IgD-negative memory B cell (primary cell): ENCODE measurements around the gene LAGE3. TPM values are rescaled to one million over a fixed set of nuclear protein-coding genes. Genes with fewer than 3 reads are reported as not detected.

Experiments
- H3K27ac Mint-ChIP-seq, 3 donors: one replicate each; pipeline ENCODE4 v1.8.0; 2020 to 2022; ENCODE audit warnings: mild to moderate bottlenecking in 3 of 3, mixed read lengths in 3 of 3, moderate library complexity in 1 of 3
- H3K27me3 Mint-ChIP-seq: one replicate; pipeline ENCODE4 v1.8.0; 2021; ENCODE audit warnings: mixed read lengths
- H3K36me3 Mint-ChIP-seq: one replicate; pipeline ENCODE4 v1.8.0; 2020; ENCODE audit warnings: mild to moderate bottlenecking, mixed read lengths
- H3K4me1 Mint-ChIP-seq, 3 donors: one replicate each; pipeline ENCODE4 v1.8.0; 2020 to 2022; ENCODE audit warnings: mixed read lengths in 3 of 3, mild to moderate bottlenecking in 1 of 3
- H3K4me3 Mint-ChIP-seq, 4 donors: one replicate each; pipeline ENCODE4 v1.8.0; 2020 to 2022; ENCODE audit warnings: mild to moderate bottlenecking in 4 of 4, mixed read lengths in 4 of 4, moderate library complexity in 3 of 4
- H3K9me3 Mint-ChIP-seq, 3 donors: one replicate each; pipeline ENCODE4 v1.8.0; 2020 to 2021; ENCODE audit warnings: mixed read lengths in 3 of 3, mild to moderate bottlenecking in 1 of 3
- polyA plus RNA-seq: library from polyadenylated mRNA; unstranded; fragments of 300-500 nt; fragmentation: Illumina TruSeq; gene quantifications from one replicate; pipeline ENCODE4 v1.2.3, GENCODE V29; 2021

LAGE3 gene
- polyA plus RNA-seq, 1 donor from 2014 or later = 51.7 TPM

- Mint-ChIP-seq H3K27me3 (no peaks in the 10 kb centered on the region), H3K27ac (peak overlapping the region in 1 of 3 donors; percentile 39), H3K4me1 (no peaks in the 10 kb centered on the region), H3K9me3 (no peaks in the 10 kb centered on the region), H3K36me3 (peaks cover 2% of the 10 kb centered on the region), H3K4me3 (no peak overlapping the region)
Observed at GRCh38 chrX:154473683-154474082, 5.4 kb downstream of the LAGE3 start.

- H3K27me3 Mint-ChIP-seq = no peaks in the 10 kb centered on the region
- H3K4me1 Mint-ChIP-seq = no peaks in the 10 kb centered on the region
- no peak overlapping the region for H3K4me3 Mint-ChIP-seq
- no peaks in the 10 kb centered on the region for H3K9me3 Mint-ChIP-seq
- H3K36me3 Mint-ChIP-seq = peaks cover 2% of the 10 kb centered on the region
- no peak overlapping the region for H3K27ac Mint-ChIP-seq
Observed at GRCh38 chrX:154472685-154473632, 6.1 kb downstream of the LAGE3 start.

GRCh38 chrX:154471839-154472684 is 7.0 kb downstream of the LAGE3 start:
- H3K36me3 Mint-ChIP-seq = peaks cover 2% of the 10 kb centered on the region
- H3K9me3 Mint-ChIP-seq = no peaks in the 10 kb centered on the region
- H3K27ac Mint-ChIP-seq = no peak overlapping the region
- H3K4me3 Mint-ChIP-seq = no peak overlapping the region
- no peaks in the 10 kb centered on the region for H3K27me3 Mint-ChIP-seq
- H3K4me1 Mint-ChIP-seq = no peaks in the 10 kb centered on the region

- Mint-ChIP-seq H3K4me1 (no peaks in the 10 kb centered on the region), H3K27ac (no peak overlapping the region), H3K9me3 (no peaks in the 10 kb centered on the region), H3K27me3 (no peaks in the 10 kb centered on the region), H3K36me3 (peaks cover 2% of the 10 kb centered on the region), H3K4me3 (no peak overlapping the region)
Observed at GRCh38 chrX:154470914-154471568, 8.0 kb downstream of the LAGE3 start.

- H3K4me1 Mint-ChIP-seq = no peaks in the 10 kb centered on the region
- H3K4me3 Mint-ChIP-seq = no peak overlapping the region
- no peaks in the 10 kb centered on the region for H3K9me3 Mint-ChIP-seq
- H3K27ac Mint-ChIP-seq = no peak overlapping the region
- no peaks in the 10 kb centered on the region for H3K27me3 Mint-ChIP-seq
- H3K36me3 Mint-ChIP-seq = peaks cover 2% of the 10 kb centered on the region
Observed at GRCh38 chrX:154470434-154470833, 8.6 kb downstream of the LAGE3 start.

GRCh38 chrX:154469880-154470279 is 9.2 kb downstream of the LAGE3 start:
- H3K36me3 Mint-ChIP-seq = peaks cover 2% of the 10 kb centered on the region
- H3K27me3 Mint-ChIP-seq = no peaks in the 10 kb centered on the region
- H3K27ac Mint-ChIP-seq = no peak overlapping the region
- H3K4me3 Mint-ChIP-seq = no peak overlapping the region
- H3K4me1 Mint-ChIP-seq = no peaks in the 10 kb centered on the region
- no peaks in the 10 kb centered on the region for H3K9me3 Mint-ChIP-seq

GRCh38 chrX:154469114-154469513 is 10.0 kb downstream of the LAGE3 start:
- Mint-ChIP-seq H3K36me3 (peaks cover 2% of the 10 kb centered on the region), H3K4me1 (no peaks in the 10 kb centered on the region), H3K27me3 (no peaks in the 10 kb centered on the region), H3K27ac (no peak overlapping the region), H3K9me3 (no peaks in the 10 kb centered on the region), H3K4me3 (no peak overlapping the region)

GRCh38 chrX:154468217-154468616 is 10.9 kb downstream of the LAGE3 start:
- no peak overlapping the region for H3K27ac Mint-ChIP-seq
- H3K4me3 Mint-ChIP-seq = no peak overlapping the region
- no peaks in the 10 kb centered on the region for H3K27me3 Mint-ChIP-seq
- H3K9me3 Mint-ChIP-seq = no peaks in the 10 kb centered on the region
- no peaks in the 10 kb centered on the region for H3K4me1 Mint-ChIP-seq
- no peaks in the 10 kb centered on the region for H3K36me3 Mint-ChIP-seq

GRCh38 chrX:154467556-154467955 is 11.5 kb downstream of the LAGE3 start:
- Mint-ChIP-seq H3K36me3 (no peaks in the 10 kb centered on the region), H3K4me3 (no peak overlapping the region), H3K27ac (no peak overlapping the region), H3K4me1 (peaks cover 0 to 2% (median 0%) of the 10 kb centered on the region in 3 donors), H3K9me3 (no peaks in the 10 kb centered on the region), H3K27me3 (no peaks in the 10 kb centered on the region)

- no peaks in the 10 kb centered on the region for H3K36me3 Mint-ChIP-seq
- no peaks in the 10 kb centered on the region for H3K27me3 Mint-ChIP-seq
- no peak overlapping the region for H3K27ac Mint-ChIP-seq
- no peak overlapping the region for H3K4me3 Mint-ChIP-seq
- peaks cover 0 to 2% (median under 1%) of the 10 kb centered on the region in 3 donors for H3K4me1 Mint-ChIP-seq
- H3K9me3 Mint-ChIP-seq = no peaks in the 10 kb centered on the region
Observed at GRCh38 chrX:154466907-154467306, 12.2 kb downstream of the LAGE3 start.

- Mint-ChIP-seq H3K4me1 (peaks cover 0 to 3% (median 2%) of the 10 kb centered on the region in 3 donors), H3K4me3 (no peak overlapping the region), H3K9me3 (no peaks in the 10 kb centered on the region), H3K27me3 (no peaks in the 10 kb centered on the region), H3K27ac (no peak overlapping the region), H3K36me3 (no peaks in the 10 kb centered on the region)
Observed at GRCh38 chrX:154466036-154466435, 13.0 kb downstream of the LAGE3 start.

GRCh38 chrX:154465601-154466000 is 13.5 kb downstream of the LAGE3 start:
- no peak overlapping the region for H3K27ac Mint-ChIP-seq
- H3K9me3 Mint-ChIP-seq = no peaks in the 10 kb centered on the region
- peaks cover 0 to 3% (median 2%) of the 10 kb centered on the region in 3 donors for H3K4me1 Mint-ChIP-seq
- H3K4me3 Mint-ChIP-seq = no peak overlapping the region
- H3K36me3 Mint-ChIP-seq = no peaks in the 10 kb centered on the region
- no peaks in the 10 kb centered on the region for H3K27me3 Mint-ChIP-seq

GRCh38 chrX:154464806-154465365 is 14.2 kb downstream of the LAGE3 start:
- H3K4me3 Mint-ChIP-seq = no peak overlapping the region
- H3K27me3 Mint-ChIP-seq = no peaks in the 10 kb centered on the region
- no peaks in the 10 kb centered on the region for H3K36me3 Mint-ChIP-seq
- H3K9me3 Mint-ChIP-seq = no peaks in the 10 kb centered on the region
- peaks cover 0 to 3% (median 2%) of the 10 kb centered on the region in 3 donors for H3K4me1 Mint-ChIP-seq
- no peak overlapping the region for H3K27ac Mint-ChIP-seq

GRCh38 chrX:154463611-154464220 is 15.4 kb downstream of the LAGE3 start:
- Mint-ChIP-seq H3K27me3 (no peaks in the 10 kb centered on the region), H3K4me1 (peaks cover 0 to 5% (median 3%) of the 10 kb centered on the region in 3 donors), H3K27ac (no peak overlapping the region), H3K9me3 (no peaks in the 10 kb centered on the region), H3K36me3 (no peaks in the 10 kb centered on the region), H3K4me3 (no peak overlapping the region)
